Measurements from ENCODE around the gene DYNAP. TPM values are rescaled to one million over a fixed set of nuclear protein-coding genes. Genes with fewer than 3 reads are reported as not detected.
A peak's percentile ranks its signal among the peaks of the same experiment; 100 is the strongest.

The DYNAP gene
- total RNA-seq, 2 experiments from 2014 or later = not detected

GRCh38 chr18:54647176-54647575, 56.1 kb downstream of the DYNAP start:
- no peak overlapping the region for H3K4me3 Mint-ChIP-seq
- no peak for ATAC-seq
- H3K4me1 Mint-ChIP-seq = no peaks in the 10 kb centered on the region
- ChIA-PET POLR2A (no interaction called here), CTCF (no interaction called here)
- H3K27me3 Mint-ChIP-seq = peaks cover 6% of the 10 kb centered on the region
- H3K36me3 Mint-ChIP-seq (ENCODE audit: low read depth) = no peaks in the 10 kb centered on the region
- no peak overlapping the region for H3K27ac Mint-ChIP-seq
- peak; percentile 21 for DNase-seq
- no peaks in the 10 kb centered on the region for H3K9me3 Mint-ChIP-seq (ENCODE audit: low read depth)
- intact Hi-C loops (cut with DNase I, micrococcal nuclease) = loop anchor here (1.0 to 5.0 kb wide), 3 partner anchors 88 to 205 kb away; no protein-coding TSS in a partner anchor

Other genes starting within 250 kb of the DYNAP start
- under 1 TPM in 1 of 2 experiments, not detected in 1; 0.23 TPM for gene STARD6, start 233.4 kb upstream of the DYNAP start, total RNA-seq
- 1 to 10 TPM; 8.5 to 9.9 TPM for gene C18orf54, start 233.3 kb upstream of the DYNAP start, total RNA-seq
- under 1 TPM; 0.35 to 0.53 TPM for gene RAB27B, start 237.2 kb downstream of the DYNAP start, total RNA-seq